ENCODE results near the gene MGME1. TPM values are rescaled to one million over a fixed set of nuclear protein-coding genes. Genes with fewer than 3 reads are reported as not detected.

MGME1 gene, protein sequence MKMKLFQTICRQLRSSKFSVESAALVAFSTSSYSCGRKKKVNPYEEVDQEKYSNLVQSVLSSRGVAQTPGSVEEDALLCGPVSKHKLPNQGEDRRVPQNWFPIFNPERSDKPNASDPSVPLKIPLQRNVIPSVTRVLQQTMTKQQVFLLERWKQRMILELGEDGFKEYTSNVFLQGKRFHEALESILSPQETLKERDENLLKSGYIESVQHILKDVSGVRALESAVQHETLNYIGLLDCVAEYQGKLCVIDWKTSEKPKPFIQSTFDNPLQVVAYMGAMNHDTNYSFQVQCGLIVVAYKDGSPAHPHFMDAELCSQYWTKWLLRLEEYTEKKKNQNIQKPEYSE
- 10 to 100 TPM; 14.1 to 26.6 TPM for total RNA-seq

DNA sequence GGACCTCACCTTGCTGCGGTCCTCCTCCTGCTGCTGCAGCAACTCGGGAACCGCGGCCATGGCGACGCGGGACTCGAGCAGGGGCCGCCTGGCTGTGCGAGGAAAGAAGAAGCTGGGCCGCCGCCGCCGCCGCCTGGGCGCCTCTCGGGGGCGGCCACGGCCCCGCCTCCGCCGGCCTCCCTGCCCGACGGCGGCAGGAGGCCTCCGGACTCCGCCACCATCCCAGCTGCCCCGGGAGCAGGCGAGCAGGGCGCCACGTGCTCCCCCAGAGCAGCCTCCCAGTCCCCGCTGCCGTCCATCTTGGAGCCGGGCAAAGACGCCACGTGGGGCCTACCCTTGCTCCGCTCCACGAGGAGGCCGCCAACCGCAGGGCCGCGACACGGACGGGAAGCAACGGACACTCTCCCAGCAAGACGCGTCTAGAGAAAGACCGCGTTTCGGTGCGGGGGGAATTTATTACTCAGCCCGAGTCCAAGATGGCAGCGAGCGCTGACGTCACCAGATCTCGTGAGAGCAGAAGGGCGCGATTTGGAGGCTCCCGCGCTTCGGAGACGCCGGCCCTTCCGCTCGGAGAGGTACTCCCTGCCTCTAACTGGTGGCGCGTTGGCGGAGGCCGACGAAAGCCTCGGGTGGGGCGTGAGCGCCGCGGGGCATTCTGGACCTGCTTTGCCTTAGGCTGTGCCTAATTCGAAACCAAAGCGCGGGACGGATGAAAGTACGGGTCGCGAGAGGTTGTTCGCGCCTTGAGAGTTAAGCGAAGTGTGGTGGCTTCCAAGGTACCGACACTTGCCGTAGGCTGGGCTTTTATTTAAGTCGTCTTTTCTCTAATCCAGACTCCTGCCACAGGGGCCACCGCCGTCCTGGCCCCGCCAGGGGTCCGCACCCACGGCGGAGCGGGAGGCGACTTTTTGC is at the start of gene MGME1, which contains the start of gene SNX5:
Gene MGME1 (plus strand): TSS at position 653 of the 912 bp plus-strand sequence. CDS start 842 bp downstream, outside the sequence.
Gene SNX5 (minus strand): TSS at position 429 of the 912 bp plus-strand sequence. CDS start 369 bp downstream, at position 60.

Small RNAs within 50 kb of the gene (small RNA-seq; reads per million reads assigned to genes)
- 870 to 1,251 reads per million in 2 donors for gene SNORD17

Other genes with a start within 250 kb of the MGME1 start
- gene SNX5, start 224 bp upstream of the MGME1 start, total RNA-seq: 100 to 1,000 TPM in 1 of 2 donors, 10 to 100 TPM in 1; 69.9 to 145 TPM
- gene OVOL2, start 88.9 kb downstream of the MGME1 start, total RNA-seq: not detected
- 10 to 100 TPM; 18.9 to 19.0 TPM for gene KAT14, start 168.8 kb downstream of the MGME1 start, total RNA-seq
- 10 to 100 TPM; 11.4 to 15.7 TPM for gene PET117, start 168.8 kb downstream of the MGME1 start, total RNA-seq

Measured in melanocyte of skin (primary cell).